ENCODE measurements around the gene SZRD1.

DNA sequence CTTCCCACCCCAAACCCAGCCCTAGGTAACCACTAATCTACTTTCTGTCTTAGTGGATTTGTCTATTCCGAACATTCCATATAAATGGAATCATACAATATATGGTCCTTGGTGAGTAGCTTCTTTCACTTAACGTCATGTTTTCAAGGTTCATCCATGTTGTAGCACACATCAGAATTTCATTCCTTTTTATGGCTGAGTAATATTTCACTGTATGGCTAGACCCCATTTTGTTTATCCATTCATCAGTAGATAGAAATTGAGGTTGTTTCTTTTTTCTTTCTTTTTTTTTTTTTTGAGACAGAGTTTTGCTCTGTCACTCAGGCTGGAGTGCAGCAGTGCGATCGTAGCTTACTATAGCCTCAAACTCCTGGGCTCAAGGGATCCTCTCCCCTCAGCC is 67.0 kb downstream of the SZRD1 start:
- TF ChIP-seq, protein P1, sequence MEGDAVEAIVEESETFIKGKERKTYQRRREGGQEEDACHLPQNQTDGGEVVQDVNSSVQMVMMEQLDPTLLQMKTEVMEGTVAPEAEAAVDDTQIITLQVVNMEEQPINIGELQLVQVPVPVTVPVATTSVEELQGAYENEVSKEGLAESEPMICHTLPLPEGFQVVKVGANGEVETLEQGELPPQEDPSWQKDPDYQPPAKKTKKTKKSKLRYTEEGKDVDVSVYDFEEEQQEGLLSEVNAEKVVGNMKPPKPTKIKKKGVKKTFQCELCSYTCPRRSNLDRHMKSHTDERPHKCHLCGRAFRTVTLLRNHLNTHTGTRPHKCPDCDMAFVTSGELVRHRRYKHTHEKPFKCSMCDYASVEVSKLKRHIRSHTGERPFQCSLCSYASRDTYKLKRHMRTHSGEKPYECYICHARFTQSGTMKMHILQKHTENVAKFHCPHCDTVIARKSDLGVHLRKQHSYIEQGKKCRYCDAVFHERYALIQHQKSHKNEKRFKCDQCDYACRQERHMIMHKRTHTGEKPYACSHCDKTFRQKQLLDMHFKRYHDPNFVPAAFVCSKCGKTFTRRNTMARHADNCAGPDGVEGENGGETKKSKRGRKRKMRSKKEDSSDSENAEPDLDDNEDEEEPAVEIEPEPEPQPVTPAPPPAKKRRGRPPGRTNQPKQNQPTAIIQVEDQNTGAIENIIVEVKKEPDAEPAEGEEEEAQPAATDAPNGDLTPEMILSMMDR (IDR thresholded peaks at IDR 0.05; ENCODE audit: low read depth, low read length, poor library complexity, severe bottlenecking), result no peak
- TF ChIP-seq EZH2phosphoT487 (IDR thresholded peaks at IDR 0.05; ENCODE audit: borderline replicate concordance, low read length), result no peak
